ENCODE measurements around the gene PPP2R1B.

Gene PPP2R1B

DNA sequence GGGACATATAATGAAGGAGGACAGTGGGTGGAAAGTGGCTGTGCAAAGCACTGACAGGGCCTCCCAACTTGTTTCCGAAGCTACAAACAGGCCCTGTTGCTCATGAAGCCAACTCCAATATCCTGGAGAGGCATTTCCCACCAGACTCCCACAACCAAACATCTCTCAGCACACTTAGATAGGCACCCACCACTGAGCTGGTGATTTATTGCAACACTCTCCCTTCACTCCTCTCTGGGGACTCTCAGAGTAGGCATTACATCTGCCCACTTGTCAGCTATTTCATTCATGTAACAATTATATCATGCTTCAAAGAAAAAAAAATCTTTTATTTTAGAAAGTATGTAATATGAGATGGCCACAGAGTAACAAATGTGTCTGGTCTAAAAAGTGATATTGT, 32.1 kb upstream of the PPP2R1B start:
- no peaks in the 10 kb centered on the region for H3K27me3 ChIP-seq (ENCODE audit: insufficient read depth, low read length, poor library complexity)
- no peak for DNase-seq
- no peaks in the 10 kb centered on the region for H3K79me2 ChIP-seq (ENCODE audit: insufficient read depth, low read length)
- no peak overlapping the region for H3K27ac ChIP-seq (ENCODE audit: low read length)
- H3K4me1 ChIP-seq (ENCODE audit: insufficient read depth, low read length): no peaks in the 10 kb centered on the region
- H4K20me1 ChIP-seq (ENCODE audit: insufficient read depth, low read length): no peaks in the 10 kb centered on the region
- H3K4me3 ChIP-seq (ENCODE audit: low read depth in 1 of 2, low read length in 2 of 2): no peak overlapping the region
- peaks cover 28% of the 10 kb centered on the region; the same call in 1 of the 2 replicates for H3K36me3 ChIP-seq (ENCODE audit: insufficient read depth, low read length)
- no peak overlapping the region for H3K9ac ChIP-seq (ENCODE audit: low read depth, low read length)
- TF ChIP-seq, protein P1, sequence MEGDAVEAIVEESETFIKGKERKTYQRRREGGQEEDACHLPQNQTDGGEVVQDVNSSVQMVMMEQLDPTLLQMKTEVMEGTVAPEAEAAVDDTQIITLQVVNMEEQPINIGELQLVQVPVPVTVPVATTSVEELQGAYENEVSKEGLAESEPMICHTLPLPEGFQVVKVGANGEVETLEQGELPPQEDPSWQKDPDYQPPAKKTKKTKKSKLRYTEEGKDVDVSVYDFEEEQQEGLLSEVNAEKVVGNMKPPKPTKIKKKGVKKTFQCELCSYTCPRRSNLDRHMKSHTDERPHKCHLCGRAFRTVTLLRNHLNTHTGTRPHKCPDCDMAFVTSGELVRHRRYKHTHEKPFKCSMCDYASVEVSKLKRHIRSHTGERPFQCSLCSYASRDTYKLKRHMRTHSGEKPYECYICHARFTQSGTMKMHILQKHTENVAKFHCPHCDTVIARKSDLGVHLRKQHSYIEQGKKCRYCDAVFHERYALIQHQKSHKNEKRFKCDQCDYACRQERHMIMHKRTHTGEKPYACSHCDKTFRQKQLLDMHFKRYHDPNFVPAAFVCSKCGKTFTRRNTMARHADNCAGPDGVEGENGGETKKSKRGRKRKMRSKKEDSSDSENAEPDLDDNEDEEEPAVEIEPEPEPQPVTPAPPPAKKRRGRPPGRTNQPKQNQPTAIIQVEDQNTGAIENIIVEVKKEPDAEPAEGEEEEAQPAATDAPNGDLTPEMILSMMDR (IDR thresholded peaks at IDR 0.05; ENCODE audit: borderline replicate concordance, extremely low read depth, low read length, poor library complexity, severe bottlenecking): no peak
- TF ChIP-seq EZH2 (IDR thresholded peaks at IDR 0.05; ENCODE audit: borderline replicate concordance, low read depth, low read length, severe bottlenecking): no peak
- H3K9me3 ChIP-seq (ENCODE audit: insufficient read depth, low read length, severe bottlenecking): no peaks in the 10 kb centered on the region
- H2AFZ ChIP-seq (ENCODE audit: low read depth, low read length): no peak overlapping the region
- no peak overlapping the region for H3K4me2 ChIP-seq (ENCODE audit: insufficient read depth, low read length)
- ATAC-seq (ENCODE audit: insufficient read depth, low read depth): no peak

- H3K79me2 ChIP-seq (ENCODE audit: insufficient read depth, low read length): no peaks in the 10 kb centered on the region
- no peak for DNase-seq
- no peaks in the 10 kb centered on the region for H3K9me3 ChIP-seq (ENCODE audit: insufficient read depth, low read length, severe bottlenecking)
- no peaks in the 10 kb centered on the region for H3K27me3 ChIP-seq (ENCODE audit: insufficient read depth, low read length, poor library complexity)
- no peak overlapping the region for H3K4me3 ChIP-seq (ENCODE audit: low read depth in 1 of 2, low read length in 2 of 2)
- peaks cover 20% of the 10 kb centered on the region; the same call in 1 of the 2 replicates for H3K36me3 ChIP-seq (ENCODE audit: insufficient read depth, low read length)
- no peak overlapping the region for H3K4me2 ChIP-seq (ENCODE audit: insufficient read depth, low read length)
- no peaks in the 10 kb centered on the region for H3K4me1 ChIP-seq (ENCODE audit: insufficient read depth, low read length)
- no peak overlapping the region for H3K9ac ChIP-seq (ENCODE audit: low read depth, low read length)
- H3K27ac ChIP-seq (ENCODE audit: low read length): no peak overlapping the region
- no peak for TF ChIP-seq EZH2 (IDR thresholded peaks at IDR 0.05; ENCODE audit: borderline replicate concordance, low read depth, low read length, severe bottlenecking)
- TF ChIP-seq, protein P1 (IDR thresholded peaks at IDR 0.05; ENCODE audit: borderline replicate concordance, extremely low read depth, low read length, poor library complexity, severe bottlenecking): no peak
- H2AFZ ChIP-seq (ENCODE audit: low read depth, low read length): no peak overlapping the region
- ATAC-seq (ENCODE audit: insufficient read depth, low read depth): 0 out of 3 replicates have a peak, but pooled peaks have one; percentile 31
- no peaks in the 10 kb centered on the region for H4K20me1 ChIP-seq (ENCODE audit: insufficient read depth, low read length)
These were observed 31.0 kb upstream of the PPP2R1B start for GRCh38 chr11:111797145-111797581.

GRCh38 chr11:111796696-111797095, 30.5 kb upstream of the PPP2R1B start:
- H3K9me3 ChIP-seq (ENCODE audit: insufficient read depth, low read length, severe bottlenecking): no peaks in the 10 kb centered on the region
- H3K27me3 ChIP-seq (ENCODE audit: insufficient read depth, low read length, poor library complexity): no peaks in the 10 kb centered on the region
- H2AFZ ChIP-seq (ENCODE audit: low read depth, low read length): no peak overlapping the region
- H3K79me2 ChIP-seq (ENCODE audit: insufficient read depth, low read length): no peaks in the 10 kb centered on the region
- no peak overlapping the region for H3K9ac ChIP-seq (ENCODE audit: low read depth, low read length)
- H3K4me2 ChIP-seq (ENCODE audit: insufficient read depth, low read length): no peak overlapping the region
- H4K20me1 ChIP-seq (ENCODE audit: insufficient read depth, low read length): no peaks in the 10 kb centered on the region
- ATAC-seq (ENCODE audit: insufficient read depth, low read depth) (no peak), DNase-seq (no peak)
- H3K4me1 ChIP-seq (ENCODE audit: insufficient read depth, low read length): no peaks in the 10 kb centered on the region
- no peak overlapping the region for H3K4me3 ChIP-seq (ENCODE audit: low read depth in 1 of 2, low read length in 2 of 2)
- TF ChIP-seq, protein P1 (IDR thresholded peaks at IDR 0.05; ENCODE audit: borderline replicate concordance, extremely low read depth, low read length, poor library complexity, severe bottlenecking): no peak
- TF ChIP-seq EZH2 (IDR thresholded peaks at IDR 0.05; ENCODE audit: borderline replicate concordance, low read depth, low read length, severe bottlenecking): no peak
- H3K27ac ChIP-seq (ENCODE audit: low read length): no peak overlapping the region
- H3K36me3 ChIP-seq (ENCODE audit: insufficient read depth, low read length): peaks cover 17% of the 10 kb centered on the region; the same call in 1 of the 2 replicates

All from DND-41 (cell line).